Right lung (tissue), 10 donors: ENCODE results near the gene GABRQ. TPM values are rescaled to one million over a fixed set of nuclear protein-coding genes. Genes with fewer than 3 reads are reported as not detected.

Experiments
- DNase-seq, 2 donors: peaks; one replicate each; pipeline ENCODE4 v3.0.0-alpha.2; 2013
- long read RNA-seq, 8 donors: transcript quantifications; one replicate each; lab custom pipeline, GENCODE V29; 2026
- polyA plus RNA-seq, 5 donors: library from polyadenylated mRNA; unstranded; fragments of 120-200 nt; gene quantifications; one replicate each; pipeline versions ENCODE4 v1.2.1 to v1.2.3, GENCODE V29; 2013; ENCODE audit warnings: inconsistent platforms in 1 of 5, low replicate concordance in 1 of 5; ENCODE audit not compliant: insufficient read length in 5 of 5, insufficient read depth in 1 of 5

The GABRQ gene
- 1 to 10 TPM in 1 of 5 donors, under 1 TPM in 4; 0.67 to 1.0 (median 0.77) TPM for polyA plus RNA-seq
- long read RNA-seq, donor 1, result 0 reads
- long read RNA-seq, donor 2, result 0 reads
- long read RNA-seq, donor 3, result 0 reads
- long read RNA-seq, donor 4, result 0 reads
- long read RNA-seq, donor 5, result 0 reads
- long read RNA-seq, donor 6, result 0 reads
- long read RNA-seq, donor 7, result 0 reads
- long read RNA-seq, donor 8, result 0 reads

- peak; percentile 54 for DNase-seq
Observed at GRCh38 chrX:152637649-152638442, at the start of gene GABRQ. TSS of gene GABRQ (plus strand) at chrX:152637895. CDS start at chrX:152638203, 308 bp downstream.

GRCh38 chrX:152588206-152588605 is 49.5 kb upstream of the GABRQ start:
- DNase-seq, result no peak

- no peak for DNase-seq
Observed at GRCh38 chrX:152600853-152601633, 36.7 kb upstream of the GABRQ start.

DNA sequence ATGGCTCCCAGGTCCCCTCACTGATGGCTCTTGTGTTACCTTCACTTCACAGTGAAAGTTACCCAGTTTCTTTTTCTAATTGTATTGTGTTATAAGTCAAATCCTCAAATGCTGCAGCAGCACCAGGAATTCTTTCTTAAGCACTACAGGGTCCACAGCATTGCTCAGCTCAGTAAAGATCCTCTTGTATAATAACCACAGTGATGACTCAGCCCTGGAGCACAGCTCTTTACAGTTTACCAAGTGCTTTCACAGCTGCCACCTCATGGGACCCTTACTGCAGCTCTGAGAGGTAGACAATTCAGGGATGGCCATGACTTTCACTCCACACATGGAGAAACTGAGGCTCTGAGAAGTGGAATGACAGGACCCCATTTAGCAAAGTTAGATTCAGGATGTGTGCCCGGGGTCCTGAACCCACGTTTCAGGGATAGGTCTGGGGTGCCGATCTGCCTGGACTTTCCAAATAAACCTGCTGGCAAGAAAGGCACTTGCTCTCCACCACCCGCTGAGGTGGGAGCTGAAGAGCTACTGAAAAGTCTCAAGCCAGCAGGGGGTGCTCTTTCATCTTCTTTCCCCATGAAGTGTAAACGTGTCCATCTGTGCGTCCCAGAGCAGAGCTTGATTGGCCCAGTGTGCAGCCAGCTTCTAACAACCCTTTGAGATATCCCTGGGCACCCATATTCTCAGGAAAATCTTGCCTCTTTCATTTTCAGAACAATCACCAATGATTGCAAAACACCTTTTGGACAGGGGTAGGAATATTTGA is 35.7 kb upstream of the GABRQ start:
- no peak for DNase-seq

- DNase-seq, result no peak
Observed at GRCh38 chrX:152614791-152615190, 22.9 kb upstream of the GABRQ start.

DNA sequence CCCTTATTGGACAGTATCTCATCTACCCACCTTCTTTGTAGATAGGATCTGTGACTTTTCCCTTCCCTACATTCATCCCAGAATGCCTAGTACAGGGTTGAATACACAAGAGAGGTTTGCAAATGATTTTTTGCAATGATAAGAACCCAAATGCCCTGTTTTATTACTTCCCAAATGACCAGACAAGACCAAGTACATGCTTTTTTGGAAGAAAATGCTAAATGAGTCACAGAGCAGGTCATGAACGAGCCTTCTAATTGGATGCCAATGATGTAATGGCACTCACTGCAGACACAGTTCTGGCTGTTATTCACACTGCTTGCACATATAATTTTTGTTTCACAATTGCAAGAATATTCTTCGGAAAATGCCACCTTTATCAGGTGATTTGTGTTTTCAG is 17.8 kb upstream of the GABRQ start:
- DNase-seq, result no peak

GRCh38 chrX:152632445-152633097 is 5.1 kb upstream of the GABRQ start:
- peak in 1 of 2 donors; percentile 23 for DNase-seq

GRCh38 chrX:152635941-152636340 is 1.8 kb upstream of the GABRQ start:
- peak in 1 of 2 donors; percentile 30 for DNase-seq

GRCh38 chrX:152638443-152638904 is 779 bp downstream of the GABRQ start:
- DNase-seq, result no peak

GRCh38 chrX:152639426-152639825 is 1.7 kb downstream of the GABRQ start:
- no peak for DNase-seq

- no peak for DNase-seq
Observed at GRCh38 chrX:152640034-152640818, 2.5 kb downstream of the GABRQ start.

GRCh38 chrX:152641256-152641875 is 3.7 kb downstream of the GABRQ start:
- no peak for DNase-seq

DNA sequence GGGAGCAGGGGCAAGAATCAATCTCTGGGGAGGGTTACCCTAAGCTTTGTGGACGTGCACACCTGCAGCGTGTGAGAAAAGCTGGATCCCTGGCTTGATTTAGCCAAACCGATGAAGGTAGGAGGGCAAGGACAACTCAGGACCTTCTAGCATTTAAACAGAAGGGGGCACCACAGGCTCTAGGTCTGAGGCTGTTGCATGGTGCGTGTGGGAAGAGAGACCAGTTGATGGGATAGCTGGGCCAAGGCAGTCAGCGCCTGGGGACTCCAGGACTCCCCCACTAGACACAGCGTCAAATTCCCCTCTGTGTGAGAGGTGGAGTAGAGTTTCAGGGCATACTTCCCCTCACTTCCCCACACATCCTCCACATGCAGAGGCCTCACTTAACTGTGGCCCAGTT is 4.3 kb downstream of the GABRQ start:
- no peak for DNase-seq

GRCh38 chrX:152642931-152643564 is 5.4 kb downstream of the GABRQ start:
- no peak for DNase-seq

DNA sequence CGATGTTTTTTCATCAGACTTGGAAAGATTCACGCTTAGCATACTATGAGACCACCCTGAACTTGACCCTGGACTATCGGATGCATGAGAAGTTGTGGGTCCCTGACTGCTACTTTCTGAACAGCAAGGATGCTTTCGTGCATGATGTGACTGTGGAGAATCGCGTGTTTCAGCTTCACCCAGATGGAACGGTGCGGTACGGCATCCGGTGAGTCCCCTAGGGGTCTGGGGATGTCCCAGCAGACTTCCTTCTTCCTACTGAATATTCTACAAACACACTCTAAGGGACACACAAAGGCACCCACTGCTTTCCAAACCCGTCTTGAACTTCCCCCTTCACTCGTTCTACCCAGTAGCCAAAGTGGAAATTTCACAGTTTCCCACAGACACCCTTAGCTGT is 9.3 kb downstream of the GABRQ start:
- DNase-seq, result no peak

GRCh38 chrX:152647978-152648377 is 10.3 kb downstream of the GABRQ start:
- DNase-seq, result no peak

DNA sequence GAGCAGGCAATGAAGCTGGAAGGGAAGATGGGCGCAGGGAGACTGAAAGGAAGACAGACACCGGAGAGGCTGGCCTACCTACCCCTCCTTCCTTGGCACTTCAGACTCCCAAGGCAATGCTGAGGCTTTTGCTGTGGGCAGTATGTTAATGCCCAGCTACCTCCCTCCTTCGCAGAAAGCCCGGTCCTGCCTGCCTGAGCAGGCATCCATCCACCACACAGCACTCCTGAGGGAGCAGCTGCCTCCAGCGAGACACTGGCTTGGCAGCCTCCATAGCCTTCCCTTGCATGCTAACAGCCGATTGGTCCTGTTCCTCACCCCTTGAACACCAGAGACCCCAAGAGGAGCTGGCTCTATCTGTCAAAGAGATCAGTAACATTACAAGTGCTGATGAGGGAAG is 14.4 kb downstream of the GABRQ start:
- no peak for DNase-seq

- no peak for DNase-seq
Observed at GRCh38 chrX:152652467-152652866, 14.8 kb downstream of the GABRQ start.

DNA sequence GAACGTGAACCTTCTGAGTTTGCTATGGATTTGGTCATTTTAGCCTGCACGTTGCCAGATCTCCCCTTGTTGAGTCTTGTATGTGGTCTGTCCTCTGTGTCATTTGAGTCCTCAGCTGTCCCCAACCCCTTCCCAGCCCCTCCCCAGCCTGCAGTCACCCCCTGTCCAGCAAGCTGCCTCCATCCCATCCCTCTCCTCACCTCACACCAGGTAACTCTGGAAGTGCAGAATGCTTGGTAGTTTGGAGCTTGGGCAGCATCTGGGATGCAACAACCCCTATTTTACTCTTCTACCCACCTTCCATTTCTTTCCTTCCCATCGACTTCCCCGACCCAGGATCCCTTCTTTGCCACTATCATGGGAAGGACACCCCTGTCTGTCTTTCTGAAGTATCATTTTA is 18.4 kb downstream of the GABRQ start:
- DNase-seq, result no peak
